Endodermal cell (in vitro differentiated cells): ENCODE data around the gene CCDC112. TPM values are rescaled to one million over a fixed set of nuclear protein-coding genes. Genes with fewer than 3 reads are reported as not detected.

Experiments
- DNase-seq: peaks from one replicate; pipeline ENCODE4 v3.0.0-alpha.2; 2017
- H3K27ac ChIP-seq: 2 replicates; pipeline ENCODE4 v1.5.1; 2013; ENCODE audit warnings: mild to moderate bottlenecking, low read depth, low read length, moderate library complexity
- H3K27me3 ChIP-seq: 2 replicates; pipeline ENCODE4 v1.6.1; 2013; ENCODE audit warnings: mild to moderate bottlenecking, low read length, moderate library complexity; ENCODE audit not compliant: insufficient read depth, control insufficient read depth, poor library complexity, severe bottlenecking
- H3K36me3 ChIP-seq: 2 replicates; pipeline ENCODE4 v1.7.0; 2013; ENCODE audit warnings: mild to moderate bottlenecking, low read length, moderate library complexity; ENCODE audit not compliant: control insufficient read depth, insufficient read depth
- H3K4me1 ChIP-seq: one replicate; pipeline ENCODE4 v1.7.0; 2013; ENCODE audit warnings: low read length; ENCODE audit not compliant: control insufficient read depth, insufficient read depth
- H3K4me3 ChIP-seq: 2 replicates; pipeline ENCODE4 v1.5.1; 2013; ENCODE audit warnings: mild to moderate bottlenecking, low read length, moderate library complexity
- H3K9ac ChIP-seq: 2 replicates; pipeline ENCODE4 v1.6.1; 2013; ENCODE audit warnings: mild to moderate bottlenecking, low read length, moderate library complexity; ENCODE audit not compliant: poor library complexity, severe bottlenecking; ENCODE audit errors: extremely low read depth
- H3K9me3 ChIP-seq: 2 replicates; pipeline ENCODE4 v1.6.1; 2013; ENCODE audit warnings: mild to moderate bottlenecking, low read length, moderate library complexity; ENCODE audit not compliant: control insufficient read depth
- H3K27ac Mint-ChIP-seq: 2 replicates; pipeline ENCODE4 v1.8.0; 2020; ENCODE audit warnings: mixed read lengths
- H3K27me3 Mint-ChIP-seq: 2 replicates; pipeline ENCODE4 v1.8.0; 2021; ENCODE audit warnings: mild to moderate bottlenecking, mixed read lengths; ENCODE audit not compliant: insufficient read depth
- H3K36me3 Mint-ChIP-seq: 2 replicates; pipeline ENCODE4 v1.8.0; 2020; ENCODE audit warnings: low read depth, mixed read lengths
- H3K4me1 Mint-ChIP-seq: 2 replicates; pipeline ENCODE4 v1.8.0; 2020; ENCODE audit warnings: mixed read lengths
- H3K4me3 Mint-ChIP-seq: 2 replicates; pipeline ENCODE4 v1.8.0; 2020; ENCODE audit warnings: mild to moderate bottlenecking, moderate library complexity, mixed read lengths
- H3K9me3 Mint-ChIP-seq: 2 replicates; pipeline ENCODE4 v1.8.0; 2020; ENCODE audit warnings: mild to moderate bottlenecking, mixed read lengths
- CTCF ChIP-seq: fragments of 200-600 bp; sonication (generic); conservative IDR thresholded peaks from 2 replicates; pipeline ENCODE4 v1.5.0; 2021; ENCODE audit warnings: antibody characterized with exemption, mild to moderate bottlenecking
- WGBS, 2 experiments: methylation state at CpG; one replicate each; pipeline versions ENCODE4 v1.1.5 to v1.1.7; 2013; ENCODE audit warnings: missing lambda C conversion rate in 2 of 2, mixed read lengths in 1 of 2; ENCODE audit not compliant: insufficient coverage in 1 of 2, insufficient read length in 1 of 2; 5-methylcytosine and 5-hydroxymethylcytosine counted together
- total RNA-seq, 2 donors: library from RNA; stranded (reverse); fragmentation: NEBNext Ultra II Directional in 1 of 2; extraction: Animal tissue kit (Norgen Biotek cat#: 25700) in 1 of 2; gene quantifications; 2 replicates in 1 of 2; 3 replicates in 1 of 2; pipeline ENCODE4 v1.2.1, GENCODE V29; 2021

Gene CCDC112
- total RNA-seq, 2 donors from 2014 or later, result 6.8 to 7.3 TPM

- peak overlapping the region; percentile 82 for H3K9ac ChIP-seq
- Mint-ChIP-seq H3K9me3 (no peaks in the 10 kb centered on the region), H3K4me1 (peaks cover 12% of the 10 kb centered on the region), H3K27ac (peak overlapping the region; percentile 88), H3K27me3 (no peaks in the 10 kb centered on the region), H3K36me3 (peaks cover 10% of the 10 kb centered on the region), H3K4me3 (peak overlapping the region; percentile 75)
- 28 to 42% methylated on average over 7 of the region's 7 CpGs for WGBS, 2 experiments
- H3K4me3 ChIP-seq, result peak overlapping the region; percentile 92
- H3K27ac ChIP-seq, result peak overlapping the region; percentile 55
- no peaks in the 10 kb centered on the region for H3K9me3 ChIP-seq
- TF ChIP-seq CTCF, result no peak
- no peak for DNase-seq
- no peaks in the 10 kb centered on the region for H3K4me1 ChIP-seq
- H3K36me3 ChIP-seq, result no peaks in the 10 kb centered on the region
- H3K27me3 ChIP-seq, result no peaks in the 10 kb centered on the region
Observed at GRCh38 chr5:115263078-115263380, 33.4 kb downstream of the CCDC112 start.

GRCh38 chr5:115262321-115263077 is 34.0 kb downstream of the CCDC112 start, which contains the start of gene PGGT1B:
TSS of gene PGGT1B (minus strand) at chr5:115262877. CDS start at chr5:115262851, 26 bp downstream.
- WGBS, 2 experiments, result 0% methylated on average over 4 to 50 of the region's 50 CpGs
- DNase-seq, result peak; percentile 94
- H3K27ac Mint-ChIP-seq, result peak within 1 kb of the TSS; percentile 88

GRCh38 chr5:115262011-115262320 is 34.5 kb downstream of the CCDC112 start:
- H3K27me3 ChIP-seq, result no peaks in the 10 kb centered on the region
- H3K36me3 ChIP-seq, result no peaks in the 10 kb centered on the region
- H3K9me3 ChIP-seq, result no peaks in the 10 kb centered on the region
- Mint-ChIP-seq H3K27ac (peak overlapping the region; percentile 88), H3K36me3 (peaks cover 9% of the 10 kb centered on the region), H3K4me3 (peak overlapping the region; percentile 75), H3K27me3 (no peaks in the 10 kb centered on the region), H3K9me3 (no peaks in the 10 kb centered on the region), H3K4me1 (peaks cover 12% of the 10 kb centered on the region)
- 6 to 11% methylated on average over 5 to 8 of the region's 8 CpGs for WGBS, 2 experiments
- H3K4me1 ChIP-seq, result no peaks in the 10 kb centered on the region
- peak; percentile 47 for DNase-seq
- no peak overlapping the region for H3K27ac ChIP-seq
- TF ChIP-seq CTCF, result no peak
- H3K4me3 ChIP-seq, result peak overlapping the region; percentile 92
- peak overlapping the region; percentile 82 for H3K9ac ChIP-seq

More at GRCh38 chr5:115262321-115263077, 34.0 kb downstream of the CCDC112 start, which contains the start of gene PGGT1B:
- H3K27me3 ChIP-seq, result no peaks in the 10 kb centered on the region
- H3K4me3 ChIP-seq, result peak within 1 kb of the TSS; percentile 92
- peak within 1 kb of the TSS; percentile 82 for H3K9ac ChIP-seq
- no peak for TF ChIP-seq CTCF
- H3K27me3 Mint-ChIP-seq, result no peaks in the 10 kb centered on the region
- no peaks in the 10 kb centered on the region for H3K9me3 Mint-ChIP-seq
- H3K36me3 Mint-ChIP-seq, result peaks cover 10% of the 10 kb centered on the region
- H3K4me1 Mint-ChIP-seq, result peaks cover 12% of the 10 kb centered on the region
- H3K27ac ChIP-seq, result peak within 1 kb of the TSS; percentile 55
- H3K4me3 Mint-ChIP-seq, result peak within 1 kb of the TSS; percentile 75
- no peaks in the 10 kb centered on the region for H3K9me3 ChIP-seq
- no peaks in the 10 kb centered on the region for H3K4me1 ChIP-seq
- H3K36me3 ChIP-seq, result no peaks in the 10 kb centered on the region
